Endothelial cell of umbilical vein (primary cell): ENCODE data around the gene DISP3. TPM values are rescaled to one million over a fixed set of nuclear protein-coding genes. Genes with fewer than 3 reads are reported as not detected.

Experiments
- BruUV-seq: library from RNA; stranded (reverse); fragments of 400-500 nt; replicated peaks from 2 replicates; lab custom pipeline; 2021; lab: Mats Ljungman, UMichigan
- CTCF ChIA-PET: fragments of 300-600, 350-600 bp; sonication (Branson Sonifier 250); formaldehyde crosslinking; loops from one replicate; lab custom pipeline; 2021; ENCODE audit warnings: antibody characterized with exemption, inconsistent platforms; lab: Charles Lee
- POLR2A ChIA-PET: fragments of 300-600, 350-600 bp; sonication (Branson Sonifier 250); formaldehyde crosslinking; loops from one replicate; lab custom pipeline; 2021; ENCODE audit warnings: antibody characterized with exemption, inconsistent platforms; lab: Charles Lee
- DNase-seq: peaks from one replicate; pipeline ENCODE4 v3.0.0-alpha.2; 2011; ENCODE audit warnings: low read depth, low spot score
- FAIRE-seq: peaks from 2 replicates; lab custom pipeline; 2011; peaks lifted over from hg19 to GRCh38; lab: Jason Lieb, UNC
- H2AFZ ChIP-seq: 2 replicates; pipeline ENCODE4 v1.6.0; 2012; ENCODE audit warnings: low read depth, low read length, control low read depth, inconsistent platforms
- H3K27ac ChIP-seq: 2 replicates; pipeline ENCODE4 v1.5.1; 2011; ENCODE audit warnings: low read depth, mild to moderate bottlenecking, control low read depth, low read length, moderate library complexity; ENCODE audit not compliant: insufficient read depth
- H3K27me3 ChIP-seq, 2 experiments: 2 replicates each; pipeline versions ENCODE4 v1.6.0 to v1.6.1; 2011; ENCODE audit warnings: low read length in 2 of 2, mixed read lengths in 1 of 2; ENCODE audit not compliant: control insufficient read depth in 2 of 2, insufficient read depth in 2 of 2
- H3K36me3 ChIP-seq, 2 experiments: 2 replicates in 1 of 2; 3 replicates in 1 of 2; pipeline ENCODE4 v1.5.1; 2011; ENCODE audit warnings: low read length in 2 of 2, mild to moderate bottlenecking in 1 of 2, moderate library complexity in 1 of 2; ENCODE audit not compliant: control insufficient read depth in 2 of 2, insufficient read depth in 2 of 2; ENCODE audit errors: extremely low read depth in 1 of 2
- H3K4me1 ChIP-seq: 3 replicates; pipeline ENCODE4 v1.5.1; 2011; ENCODE audit warnings: mild to moderate bottlenecking, low read length; ENCODE audit not compliant: control insufficient read depth, insufficient read depth; ENCODE audit errors: extremely low read depth
- H3K4me2 ChIP-seq: 2 replicates; pipeline ENCODE4 v1.6.1; 2011; ENCODE audit warnings: low read length, control low read depth, mixed read lengths; ENCODE audit not compliant: insufficient read depth
- H3K4me3 ChIP-seq, 3 experiments: fragments of 200-600 bp in 1 of 3; sonication (generic), shearing (Covaris generic) in 1 of 3; replicated peaks in 1 of 3; 2 replicates each; pipeline ENCODE4 v1.5.1; 2011 to 2016; ENCODE audit warnings: control low read depth in 3 of 3, low read length in 3 of 3, mild to moderate bottlenecking in 2 of 3, inconsistent platforms in 1 of 3, low read depth in 1 of 3, moderate library complexity in 1 of 3; ENCODE audit not compliant: insufficient read depth in 1 of 3
- H3K79me2 ChIP-seq: 2 replicates; pipeline ENCODE4 v1.6.0; 2012; ENCODE audit warnings: low read length, inconsistent platforms; ENCODE audit not compliant: control insufficient read depth, insufficient read depth
- H3K9ac ChIP-seq: replicated peaks from 2 replicates; pipeline ENCODE3; 2011; ENCODE audit warnings: low read length, control low read depth; ENCODE audit not compliant: insufficient read depth; ENCODE audit errors: extremely low read depth
- H3K9me1 ChIP-seq: replicated peaks from 3 replicates; pipeline ENCODE4 v1.6.0; 2011; ENCODE audit warnings: mild to moderate bottlenecking, low read length; ENCODE audit not compliant: control insufficient read depth, insufficient read depth; ENCODE audit errors: extremely low read depth
- H3K9me3 ChIP-seq: replicated peaks from 2 replicates; pipeline ENCODE4 v1.5.1; 2012; ENCODE audit warnings: low read length, inconsistent platforms; ENCODE audit not compliant: control insufficient read depth, insufficient read depth
- H4K20me1 ChIP-seq: replicated peaks from 2 replicates; pipeline ENCODE3; 2011; ENCODE audit warnings: mild to moderate bottlenecking, low read length; ENCODE audit not compliant: control insufficient read depth, insufficient read depth; ENCODE audit errors: extremely low read depth
- EZH2 ChIP-seq: IDR thresholded peaks from 2 replicates; pipeline ENCODE4 v1.6.1; 2012; ENCODE audit warnings: borderline replicate concordance, low read depth, mild to moderate bottlenecking, moderate library complexity, low read length, inconsistent platforms; ENCODE audit not compliant: severe bottlenecking
- FOS ChIP-seq: IDR thresholded peaks from 2 replicates; pipeline ENCODE4 v1.6.1; 2011; ENCODE audit warnings: mild to moderate bottlenecking, low read length, moderate library complexity, borderline replicate concordance; ENCODE audit not compliant: insufficient read depth
- GATA2 ChIP-seq: IDR thresholded peaks from 2 replicates; pipeline ENCODE4 v1.7.0; 2011; ENCODE audit warnings: low read depth, mild to moderate bottlenecking, moderate library complexity, mixed read lengths, low read length; ENCODE audit not compliant: insufficient read length, insufficient read depth
- JUN ChIP-seq: IDR thresholded peaks from 2 replicates; pipeline ENCODE4 v1.6.1; 2011; ENCODE audit warnings: borderline replicate concordance, low read depth; ENCODE audit not compliant: insufficient read length, insufficient read depth
- MYC ChIP-seq: IDR thresholded peaks from one replicate; pipeline ENCODE4 v1.6.1; 2011; ENCODE audit warnings: mild to moderate bottlenecking, low read depth, low read length
- POLR2A ChIP-seq: IDR thresholded peaks from 2 replicates; pipeline ENCODE4 v1.6.1; 2012; ENCODE audit warnings: low read depth, mild to moderate bottlenecking, control low read depth, low read length
- POLR2AphosphoS5 ChIP-seq: IDR thresholded peaks from 2 replicates; pipeline ENCODE4 v1.6.1; 2012; ENCODE audit warnings: low read depth, mild to moderate bottlenecking, control low read depth, low read length, moderate library complexity; ENCODE audit not compliant: insufficient read depth
- dilution Hi-C: fragments of 300-500 bp; cut with MboI; formaldehyde crosslinking; loops from one replicate; pipeline ENCODE4 v1.15.0; 2019; ENCODE audit warnings: low sequenced_read_pairs; ENCODE audit not compliant: extremely low pct_ligation_motif_present
- intact Hi-C: fragments of 100-400 bp; cut with micrococcal nuclease; formaldehyde crosslinking; loops from one replicate; pipeline ENCODE4 v1.10.0; 2022
- polyA plus RNA-seq, 4 experiments: library from polyadenylated mRNA; depleted of rRNA in 3 of 4; stranded (reverse) in 3 of 4; unstranded in 1 of 4; fragments of >200 nt; gene quantifications; 2 replicates each; pipeline versions ENCODE4 v1.2.1 to v1.2.3, GENCODE V29; 2011 to 2012; ENCODE audit warnings: missing spikeins in 1 of 4
- total RNA-seq: library from RNA; stranded (reverse); gene quantifications from 2 replicates; pipeline ENCODE4 v1.2.3, GENCODE V29; 2021
- TF ChIP-seq, protein P1 (sequence below): IDR thresholded peaks from 2 replicates; pipeline ENCODE4 v1.6.1; 2011; ENCODE audit not compliant: insufficient read depth, insufficient read length
- TF ChIP-seq, protein P2 (sequence below), 2 donors: IDR thresholded peaks; 1 replicate in 1 of 2; 2 replicates in 1 of 2; pipeline ENCODE4 v1.5.1; 2011; ENCODE audit warnings: low read length in 2 of 2, mild to moderate bottlenecking in 2 of 2, moderate library complexity in 2 of 2, control low read depth in 1 of 2, inconsistent platforms in 1 of 2, low read depth in 1 of 2; ENCODE audit not compliant: insufficient read depth in 1 of 2; ENCODE audit errors: extremely low read depth in 1 of 2

DISP3 gene
- total and polyA plus RNA-seq, 2 donors (not counting 3 experiments of a cell fraction or from before 2014, with no cell fraction given), result 0.26 to 0.49 TPM

DNA sequence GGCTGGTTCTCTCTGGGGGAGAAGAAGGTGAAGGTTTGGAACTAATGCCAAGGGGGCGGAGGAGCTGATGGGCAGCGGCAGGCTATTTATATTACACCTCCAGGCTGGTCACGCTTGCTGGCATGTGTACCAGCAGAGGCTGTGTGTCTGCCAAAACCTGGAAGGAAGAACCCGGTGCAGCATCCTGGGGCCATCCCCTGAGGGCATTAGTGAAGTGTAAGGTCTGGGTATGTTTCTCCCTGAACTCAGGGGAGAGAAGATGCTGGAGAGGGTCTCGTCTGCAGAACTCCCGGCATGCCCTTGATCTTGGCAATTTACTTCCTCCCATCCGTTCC is 5.3 kb downstream of the DISP3 start:
- DNase-seq, result no peak
- TF ChIP-seq JUN (no peak), GATA2 (no peak), MYC (no peak), POLR2AphosphoS5 (no peak), EZH2 (no peak), POLR2A (no peak), FOS (no peak)
- TF ChIP-seq, protein P1, sequence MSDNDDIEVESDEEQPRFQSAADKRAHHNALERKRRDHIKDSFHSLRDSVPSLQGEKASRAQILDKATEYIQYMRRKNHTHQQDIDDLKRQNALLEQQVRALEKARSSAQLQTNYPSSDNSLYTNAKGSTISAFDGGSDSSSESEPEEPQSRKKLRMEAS, result no peak
- TF ChIP-seq, protein P2, sequence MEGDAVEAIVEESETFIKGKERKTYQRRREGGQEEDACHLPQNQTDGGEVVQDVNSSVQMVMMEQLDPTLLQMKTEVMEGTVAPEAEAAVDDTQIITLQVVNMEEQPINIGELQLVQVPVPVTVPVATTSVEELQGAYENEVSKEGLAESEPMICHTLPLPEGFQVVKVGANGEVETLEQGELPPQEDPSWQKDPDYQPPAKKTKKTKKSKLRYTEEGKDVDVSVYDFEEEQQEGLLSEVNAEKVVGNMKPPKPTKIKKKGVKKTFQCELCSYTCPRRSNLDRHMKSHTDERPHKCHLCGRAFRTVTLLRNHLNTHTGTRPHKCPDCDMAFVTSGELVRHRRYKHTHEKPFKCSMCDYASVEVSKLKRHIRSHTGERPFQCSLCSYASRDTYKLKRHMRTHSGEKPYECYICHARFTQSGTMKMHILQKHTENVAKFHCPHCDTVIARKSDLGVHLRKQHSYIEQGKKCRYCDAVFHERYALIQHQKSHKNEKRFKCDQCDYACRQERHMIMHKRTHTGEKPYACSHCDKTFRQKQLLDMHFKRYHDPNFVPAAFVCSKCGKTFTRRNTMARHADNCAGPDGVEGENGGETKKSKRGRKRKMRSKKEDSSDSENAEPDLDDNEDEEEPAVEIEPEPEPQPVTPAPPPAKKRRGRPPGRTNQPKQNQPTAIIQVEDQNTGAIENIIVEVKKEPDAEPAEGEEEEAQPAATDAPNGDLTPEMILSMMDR (IDR thresholded peaks at IDR 0.05; ENCODE audit: extremely low read depth in 1 of 2, insufficient read depth in 1 of 2, low read depth in 1 of 2, low read length in 2 of 2), result no peak
- Histone ChIP-seq H4K20me1 (no peaks in the 10 kb centered on the region), H3K9me3 (no peaks in the 10 kb centered on the region), H3K4me3 (no peak overlapping the region), H3K27me3 (peaks cover 3 to 6% of the 10 kb centered on the region in 2 experiments), H3K4me1 (peaks cover 3% of the 10 kb centered on the region), H3K9me1 (no peaks in the 10 kb centered on the region), H3K4me2 (no peak overlapping the region), H2AFZ (no peak overlapping the region), H3K9ac (no peak overlapping the region), H3K79me2 (no peaks in the 10 kb centered on the region), H3K36me3 (no peaks in the 10 kb centered on the region), H3K27ac (no peak overlapping the region)
- ChIA-PET CTCF (no interaction called here), POLR2A (no interaction called here)
- no peak for FAIRE-seq
- dilution Hi-C loops (no loop called here), intact Hi-C loops (no loop called here)
- BruUV-seq, result no TSS peak
